PC-3 (cell line): ENCODE measurements around the gene TXLNA. TPM values are rescaled to one million over a fixed set of nuclear protein-coding genes. Genes with fewer than 3 reads are reported as not detected.

ENCODE experiments used
- ATAC-seq: fragments of 200-7000 bp; cut with Tn5 transposase; 2 replicates; pipeline ENCODE4 v1.9.1; 2020; ENCODE audit warnings: mild to moderate bottlenecking, moderate library complexity
- BruUV-seq: library from RNA; stranded (reverse); fragments of 400-500 nt; replicated peaks from 2 replicates; lab custom pipeline; 2021; lab: Mats Ljungman, UMichigan
- CTCF ChIA-PET: fragments of 300-600 bp; sonication (Branson Sonifier 250); formaldehyde crosslinking; loops from one replicate; lab custom pipeline; 2022; ENCODE audit warnings: antibody characterized with exemption; lab: Charles Lee
- POLR2A ChIA-PET: fragments of 300-600 bp; sonication (Branson Sonifier 250); formaldehyde crosslinking; loops from one replicate; lab custom pipeline; 2022; ENCODE audit warnings: antibody characterized with exemption; ENCODE audit not compliant: unreplicated experiment; lab: Charles Lee
- DNase-seq: peaks from one replicate; pipeline ENCODE4 v3.0.0-alpha.2; 2015
- H2AFZ ChIP-seq: fragments of 300-600 bp; sonication (generic); 2 replicates; pipeline ENCODE4 v1.6.0; 2016; ENCODE audit warnings: antibody characterized with exemption, low read length
- H3F3A ChIP-seq: fragments of 300-600 bp; sonication (generic); one replicate; pipeline ENCODE4 v1.6.0; 2017; ENCODE audit warnings: antibody characterized with exemption, low read length, control low read depth, mild to moderate bottlenecking; ENCODE audit not compliant: unreplicated experiment
- H3K27ac ChIP-seq: fragments of 300-600 bp; sonication (generic); 2 replicates; pipeline ENCODE4 v1.5.1; 2016; ENCODE audit warnings: mild to moderate bottlenecking, low read length
- H3K27me3 ChIP-seq: fragments of 300-600 bp; sonication (generic); 2 replicates; pipeline ENCODE4 v1.6.1; 2016; ENCODE audit warnings: low read length, mixed read lengths
- H3K36me3 ChIP-seq: fragments of 300-600 bp; sonication (generic); 2 replicates; pipeline ENCODE4 v1.6.1; 2016; ENCODE audit warnings: low read depth, mixed run types, low read length, mixed read lengths
- H3K4me1 ChIP-seq: fragments of 300-600 bp; sonication (generic); 2 replicates; pipeline ENCODE4 v1.5.1; 2016; ENCODE audit warnings: low read length; ENCODE audit not compliant: insufficient read depth
- H3K4me2 ChIP-seq: fragments of 300-600 bp; sonication (generic); 2 replicates; pipeline ENCODE4 v1.6.0; 2016; ENCODE audit warnings: low read length
- H3K4me3 ChIP-seq: fragments of 300-600 bp; sonication (generic); 2 replicates; pipeline ENCODE4 v1.5.1; 2016; ENCODE audit warnings: mild to moderate bottlenecking, low read length, mixed read lengths
- H3K79me2 ChIP-seq: fragments of 300-600 bp; sonication (generic); 2 replicates; pipeline ENCODE4 v1.6.1; 2017; ENCODE audit warnings: low read length, mixed read lengths
- H3K9ac ChIP-seq: fragments of 300-600 bp; sonication (generic); 2 replicates; pipeline ENCODE4 v1.6.0; 2016; ENCODE audit warnings: mild to moderate bottlenecking, low read length
- H3K9me2 ChIP-seq: fragments of 300-600 bp; sonication (generic); replicated peaks from 2 replicates; pipeline ENCODE4 v1.6.1; 2016; ENCODE audit warnings: mixed run types, low read length, mixed read lengths
- H3K9me3 ChIP-seq: fragments of 300-600 bp; sonication (generic); 2 replicates; pipeline ENCODE4 v1.6.1; 2016; ENCODE audit warnings: low read length, mixed read lengths
- H4K20me1 ChIP-seq: fragments of 300-600 bp; sonication (generic); 2 replicates; pipeline ENCODE4 v1.6.1; 2016; ENCODE audit warnings: low read length, mixed read lengths
- EZH2 ChIP-seq: fragments of 300-600 bp; sonication (generic); IDR thresholded peaks from one replicate; pipeline ENCODE4 v1.6.1; 2017; ENCODE audit warnings: antibody characterized with exemption, mild to moderate bottlenecking, low read length; ENCODE audit not compliant: unreplicated experiment
- EZH2phosphoT487 ChIP-seq: fragments of 300-600 bp; sonication (generic); IDR thresholded peaks from 2 replicates; pipeline ENCODE4 v1.6.1; 2018; ENCODE audit warnings: mild to moderate bottlenecking, antibody characterized with exemption, low read length, borderline replicate concordance
- intact Hi-C: fragments of 100-400 bp; cut with micrococcal nuclease; formaldehyde crosslinking; loops from 2 replicates; pipeline ENCODE4 v1.9.0; 2023
- total RNA-seq: library from RNA; depleted of rRNA; stranded (reverse); fragments of >200 nt; gene quantifications from 2 replicates; pipeline ENCODE4 v1.2.3, GENCODE V29; 2014
- TF ChIP-seq, protein P1 (sequence below): fragments of 300-600 bp; sonication (generic); conservative IDR thresholded peaks from 2 replicates; pipeline ENCODE4 v1.5.1; 2017; ENCODE audit warnings: antibody characterized with exemption, low read depth, mild to moderate bottlenecking, low read length

TXLNA gene
- total RNA-seq, 1 experiment from 2014 or later = 64.2 TPM

DNA sequence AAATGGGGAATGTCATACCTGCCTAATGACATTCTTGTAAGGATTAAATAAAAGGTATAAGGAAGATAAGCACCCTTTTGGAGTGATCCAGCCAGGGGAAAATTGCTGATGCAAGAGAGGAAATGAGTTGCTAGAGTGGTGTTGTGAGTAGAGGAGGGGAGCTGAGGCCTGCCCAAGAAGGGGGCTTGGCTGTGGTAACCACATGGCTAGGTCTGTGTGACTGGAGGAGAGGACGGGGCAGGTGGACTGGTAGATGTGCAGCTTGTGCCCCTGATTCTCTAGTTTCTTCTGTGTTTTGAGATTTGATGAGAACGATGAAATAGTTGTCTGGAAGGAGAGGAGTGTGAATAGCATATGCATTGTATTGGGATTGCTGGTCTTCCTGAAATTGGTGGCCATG is 6.6 kb downstream of the TXLNA start:
- intact Hi-C loops = no loop called here
- Histone ChIP-seq H3F3A (no peaks in the 10 kb centered on the region), H3K27ac (no peak overlapping the region), H2AFZ (no peak overlapping the region), H3K79me2 (peaks cover 60% of the 10 kb centered on the region), H3K9ac (no peak overlapping the region), H3K4me3 (no peak overlapping the region), H3K36me3 (peaks cover 67% of the 10 kb centered on the region), H3K9me3 (no peaks in the 10 kb centered on the region), H3K4me1 (peaks cover 8% of the 10 kb centered on the region), H3K9me2 (no peaks in the 10 kb centered on the region), H4K20me1 (peaks cover 4% of the 10 kb centered on the region; the same call in 1 of the 2 replicates), H3K27me3 (no peaks in the 10 kb centered on the region), H3K4me2 (no peak overlapping the region)
- no peak for ATAC-seq
- no TSS peak for BruUV-seq
- POLR2A ChIA-PET = no interaction called here
- no peak for DNase-seq
- CTCF ChIA-PET = no interaction called here
- TF ChIP-seq EZH2 = no peak
- TF ChIP-seq EZH2phosphoT487 = no peak
- TF ChIP-seq, protein P1, sequence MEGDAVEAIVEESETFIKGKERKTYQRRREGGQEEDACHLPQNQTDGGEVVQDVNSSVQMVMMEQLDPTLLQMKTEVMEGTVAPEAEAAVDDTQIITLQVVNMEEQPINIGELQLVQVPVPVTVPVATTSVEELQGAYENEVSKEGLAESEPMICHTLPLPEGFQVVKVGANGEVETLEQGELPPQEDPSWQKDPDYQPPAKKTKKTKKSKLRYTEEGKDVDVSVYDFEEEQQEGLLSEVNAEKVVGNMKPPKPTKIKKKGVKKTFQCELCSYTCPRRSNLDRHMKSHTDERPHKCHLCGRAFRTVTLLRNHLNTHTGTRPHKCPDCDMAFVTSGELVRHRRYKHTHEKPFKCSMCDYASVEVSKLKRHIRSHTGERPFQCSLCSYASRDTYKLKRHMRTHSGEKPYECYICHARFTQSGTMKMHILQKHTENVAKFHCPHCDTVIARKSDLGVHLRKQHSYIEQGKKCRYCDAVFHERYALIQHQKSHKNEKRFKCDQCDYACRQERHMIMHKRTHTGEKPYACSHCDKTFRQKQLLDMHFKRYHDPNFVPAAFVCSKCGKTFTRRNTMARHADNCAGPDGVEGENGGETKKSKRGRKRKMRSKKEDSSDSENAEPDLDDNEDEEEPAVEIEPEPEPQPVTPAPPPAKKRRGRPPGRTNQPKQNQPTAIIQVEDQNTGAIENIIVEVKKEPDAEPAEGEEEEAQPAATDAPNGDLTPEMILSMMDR = no peak

DNA sequence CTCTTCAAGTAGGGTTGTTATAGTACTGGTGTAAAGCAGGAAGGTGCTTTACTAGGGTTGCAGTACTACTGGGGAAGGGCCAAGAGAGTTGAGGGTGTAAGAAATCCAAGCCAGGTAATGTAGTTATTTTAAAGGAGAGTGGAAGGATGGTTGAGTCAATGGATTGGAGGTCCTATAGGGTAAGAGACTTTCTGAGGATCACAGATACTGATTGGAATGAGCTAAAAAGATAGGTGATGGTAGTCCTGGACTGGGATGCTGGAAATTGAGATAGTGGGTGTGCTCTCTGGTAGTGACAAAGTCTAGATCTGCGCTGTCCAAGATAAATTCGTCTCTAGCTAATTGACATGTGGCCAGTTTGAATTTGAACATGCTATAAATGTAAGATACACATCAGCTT is 7.0 kb downstream of the TXLNA start:
- no TSS peak for BruUV-seq
- TF ChIP-seq EZH2 (no peak), EZH2phosphoT487 (no peak)
- TF ChIP-seq, protein P1 = no peak
- Histone ChIP-seq H3K4me1 (peaks cover 4% of the 10 kb centered on the region), H3K9me2 (no peaks in the 10 kb centered on the region), H3K9ac (no peak overlapping the region), H2AFZ (no peak overlapping the region), H3K27ac (no peak overlapping the region), H3K9me3 (no peaks in the 10 kb centered on the region), H3K4me2 (no peak overlapping the region), H3K4me3 (no peak overlapping the region), H3K79me2 (peaks cover 56% of the 10 kb centered on the region), H3K36me3 (peaks cover 67% of the 10 kb centered on the region), H4K20me1 (peaks cover under 1% of the 10 kb centered on the region; the same call in 1 of the 2 replicates), H3K27me3 (no peaks in the 10 kb centered on the region), H3F3A (no peaks in the 10 kb centered on the region)
- DNase-seq (no peak), ATAC-seq (no peak)
- intact Hi-C loops = no loop called here
- POLR2A ChIA-PET = no interaction called here
- CTCF ChIA-PET = no interaction called here

DNA sequence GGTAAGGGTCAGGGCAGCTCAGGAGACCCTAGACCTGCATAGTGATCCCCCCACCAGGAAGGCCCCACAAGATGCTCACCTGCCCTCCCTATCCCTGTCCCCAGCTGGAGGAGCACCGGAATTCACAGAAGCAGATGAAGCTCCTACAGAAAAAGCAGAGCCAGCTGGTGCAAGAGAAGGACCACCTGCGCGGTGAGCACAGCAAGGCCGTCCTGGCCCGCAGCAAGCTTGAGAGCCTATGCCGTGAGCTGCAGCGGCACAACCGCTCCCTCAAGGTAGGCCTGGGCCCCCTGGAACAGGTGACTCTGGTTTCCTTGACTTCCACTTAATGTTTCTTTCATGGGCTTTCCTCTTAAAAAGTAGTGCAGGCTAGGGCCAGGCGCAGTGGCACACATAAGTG is 8.4 kb downstream of the TXLNA start:
- H3K27ac ChIP-seq = no peak overlapping the region
- DNase-seq = no peak
- H3K4me3 ChIP-seq = no peak overlapping the region
- H3K4me2 ChIP-seq = no peak overlapping the region
- no peaks in the 10 kb centered on the region; the same call in 1 of the 2 replicates for H4K20me1 ChIP-seq
- H3F3A ChIP-seq = no peaks in the 10 kb centered on the region
- no peaks in the 10 kb centered on the region for H3K9me2 ChIP-seq
- H3K9me3 ChIP-seq = no peaks in the 10 kb centered on the region
- intact Hi-C loops = no loop called here
- no peaks in the 10 kb centered on the region for H3K27me3 ChIP-seq
- H3K9ac ChIP-seq = no peak overlapping the region
- ATAC-seq = no peak
- CTCF ChIA-PET = no interaction called here
- TF ChIP-seq EZH2phosphoT487 = no peak
- TF ChIP-seq, protein P1 = no peak
- TF ChIP-seq EZH2 = no peak
- peaks cover 74% of the 10 kb centered on the region for H3K36me3 ChIP-seq
- H3K79me2 ChIP-seq = peaks cover 42% of the 10 kb centered on the region
- no TSS peak for BruUV-seq
- H3K4me1 ChIP-seq = no peaks in the 10 kb centered on the region
- no peak overlapping the region for H2AFZ ChIP-seq
- POLR2A ChIA-PET = interaction anchor here (0.6 kb wide), 1 partner anchor 175 kb away, joined by 3 read pairs; no protein-coding TSS in a partner anchor
